ENCODE results near the gene ANKRD44.

DNA sequence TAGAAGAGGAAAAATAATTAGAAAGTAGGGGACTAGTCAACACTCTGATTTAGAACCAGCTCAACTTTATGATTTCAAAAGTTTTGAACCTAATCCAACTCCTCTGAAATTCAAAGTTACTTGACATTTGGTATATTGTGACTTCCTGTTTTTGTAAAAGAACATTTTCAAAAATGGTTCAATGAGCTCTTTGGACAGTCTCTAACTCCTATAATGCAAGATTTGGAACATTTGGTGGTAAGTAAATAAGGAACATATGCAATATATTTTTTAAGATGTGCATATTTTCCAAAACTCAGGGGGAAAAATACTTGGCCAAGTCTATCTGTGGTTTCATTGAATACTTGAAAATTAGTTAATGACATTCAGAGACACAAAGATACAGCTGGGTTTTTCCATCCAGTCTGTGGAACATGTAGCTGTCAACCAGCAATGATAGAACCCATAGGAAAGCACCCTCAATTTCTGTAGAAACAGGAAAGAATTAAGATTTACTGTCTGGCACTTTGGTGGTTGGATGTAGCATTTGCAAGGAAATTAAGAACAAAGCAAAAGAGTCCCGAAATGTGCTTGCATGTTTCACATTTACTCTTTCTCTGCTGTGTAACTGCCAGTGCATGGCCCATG, 17.0 kb upstream of the ANKRD44 start:
- TF ChIP-seq, protein P1, sequence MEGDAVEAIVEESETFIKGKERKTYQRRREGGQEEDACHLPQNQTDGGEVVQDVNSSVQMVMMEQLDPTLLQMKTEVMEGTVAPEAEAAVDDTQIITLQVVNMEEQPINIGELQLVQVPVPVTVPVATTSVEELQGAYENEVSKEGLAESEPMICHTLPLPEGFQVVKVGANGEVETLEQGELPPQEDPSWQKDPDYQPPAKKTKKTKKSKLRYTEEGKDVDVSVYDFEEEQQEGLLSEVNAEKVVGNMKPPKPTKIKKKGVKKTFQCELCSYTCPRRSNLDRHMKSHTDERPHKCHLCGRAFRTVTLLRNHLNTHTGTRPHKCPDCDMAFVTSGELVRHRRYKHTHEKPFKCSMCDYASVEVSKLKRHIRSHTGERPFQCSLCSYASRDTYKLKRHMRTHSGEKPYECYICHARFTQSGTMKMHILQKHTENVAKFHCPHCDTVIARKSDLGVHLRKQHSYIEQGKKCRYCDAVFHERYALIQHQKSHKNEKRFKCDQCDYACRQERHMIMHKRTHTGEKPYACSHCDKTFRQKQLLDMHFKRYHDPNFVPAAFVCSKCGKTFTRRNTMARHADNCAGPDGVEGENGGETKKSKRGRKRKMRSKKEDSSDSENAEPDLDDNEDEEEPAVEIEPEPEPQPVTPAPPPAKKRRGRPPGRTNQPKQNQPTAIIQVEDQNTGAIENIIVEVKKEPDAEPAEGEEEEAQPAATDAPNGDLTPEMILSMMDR (IDR thresholded peaks at IDR 0.05 in 4 of 5, conservative IDR thresholded peaks at IDR 0.05 in 1 of 5), result no peak
- TF ChIP-seq POLR2A (IDR thresholded peaks at IDR 0.05), result no peak

Data from gastrocnemius medialis (tissue), 4 donors.